SU-DHL-6 (cell line): ENCODE data around the gene ADA.

Experiments
- EZH2phosphoT487 ChIP-seq: fragments of 200-600 bp; sonication (generic), shearing (Covaris generic); conservative IDR thresholded peaks from 2 replicates; pipeline ENCODE4 v1.6.1; 2018; ENCODE audit warnings: mild to moderate bottlenecking, antibody characterized with exemption, low read length, moderate library complexity, mixed read lengths
- TF ChIP-seq, protein P1 (sequence below): fragments of 200-600 bp; sonication (generic); IDR thresholded peaks from one replicate; pipeline ENCODE4 v1.5.1; 2017; ENCODE audit warnings: antibody characterized with exemption, mild to moderate bottlenecking, low read length, moderate library complexity; ENCODE audit not compliant: insufficient read depth, poor library complexity, severe bottlenecking

DNA sequence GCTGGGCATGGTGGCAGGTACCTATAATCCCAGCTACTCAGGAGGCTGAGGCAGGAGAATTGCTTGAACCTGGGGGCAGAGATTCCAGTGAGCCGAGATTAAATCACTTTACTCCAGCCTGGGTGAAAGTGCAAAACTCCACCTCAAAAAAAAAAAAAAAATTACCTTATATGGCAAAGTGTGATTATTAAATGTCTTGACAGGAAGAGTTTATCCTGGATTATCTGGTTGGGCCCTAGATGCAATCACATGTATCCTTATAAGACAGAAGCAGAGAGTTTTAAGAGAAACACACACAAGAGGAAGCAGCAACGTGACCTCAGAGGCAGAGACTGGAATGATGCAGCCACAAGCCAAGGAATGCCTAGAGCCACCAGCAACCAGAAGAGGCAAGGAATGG lies 11.0 kb downstream of the ADA start:
- TF ChIP-seq, protein P1, sequence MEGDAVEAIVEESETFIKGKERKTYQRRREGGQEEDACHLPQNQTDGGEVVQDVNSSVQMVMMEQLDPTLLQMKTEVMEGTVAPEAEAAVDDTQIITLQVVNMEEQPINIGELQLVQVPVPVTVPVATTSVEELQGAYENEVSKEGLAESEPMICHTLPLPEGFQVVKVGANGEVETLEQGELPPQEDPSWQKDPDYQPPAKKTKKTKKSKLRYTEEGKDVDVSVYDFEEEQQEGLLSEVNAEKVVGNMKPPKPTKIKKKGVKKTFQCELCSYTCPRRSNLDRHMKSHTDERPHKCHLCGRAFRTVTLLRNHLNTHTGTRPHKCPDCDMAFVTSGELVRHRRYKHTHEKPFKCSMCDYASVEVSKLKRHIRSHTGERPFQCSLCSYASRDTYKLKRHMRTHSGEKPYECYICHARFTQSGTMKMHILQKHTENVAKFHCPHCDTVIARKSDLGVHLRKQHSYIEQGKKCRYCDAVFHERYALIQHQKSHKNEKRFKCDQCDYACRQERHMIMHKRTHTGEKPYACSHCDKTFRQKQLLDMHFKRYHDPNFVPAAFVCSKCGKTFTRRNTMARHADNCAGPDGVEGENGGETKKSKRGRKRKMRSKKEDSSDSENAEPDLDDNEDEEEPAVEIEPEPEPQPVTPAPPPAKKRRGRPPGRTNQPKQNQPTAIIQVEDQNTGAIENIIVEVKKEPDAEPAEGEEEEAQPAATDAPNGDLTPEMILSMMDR, result no peak
- no peak for TF ChIP-seq EZH2phosphoT487
